DND-41 (cell line): Measurements from ENCODE around the gene TRAK1.

Experiments
- CTCF ChIP-seq: IDR thresholded peaks from 2 replicates; pipeline ENCODE4 v1.5.1; 2012; ENCODE audit warnings: borderline replicate concordance, low read length, moderate library complexity, mild to moderate bottlenecking; ENCODE audit not compliant: poor library complexity, severe bottlenecking; ENCODE audit errors: extremely low read depth
- EZH2 ChIP-seq: IDR thresholded peaks from 3 replicates; pipeline ENCODE4 v1.6.1; 2012; ENCODE audit warnings: borderline replicate concordance, low read depth, mild to moderate bottlenecking, moderate library complexity, low read length, inconsistent platforms; ENCODE audit not compliant: severe bottlenecking

GRCh38 chr3:42149532-42149931 is 58.4 kb downstream of the TRAK1 start:
- TF ChIP-seq CTCF = no peak
- no peak for TF ChIP-seq EZH2
